Renal cortex interstitium (tissue), 11 donors: ENCODE measurements around the gene USP49. TPM values are rescaled to one million over a fixed set of nuclear protein-coding genes. Genes with fewer than 3 reads are reported as not detected.

Source experiments
- DNase-seq, 11 donors: peaks; one replicate each; pipeline ENCODE4 v3.0.0-alpha.2; 2013; ENCODE audit warnings: low read depth in 9 of 11, low spot score in 4 of 11; ENCODE audit errors: extremely low read depth in 1 of 11
- polyA plus RNA-seq, 3 donors: library from polyadenylated mRNA; unstranded; fragments of 120-200 nt; gene quantifications; one replicate each; pipeline ENCODE4 v1.2.1, GENCODE V29; 2013; ENCODE audit not compliant: insufficient read length in 3 of 3

USP49 gene
- polyA plus RNA-seq, 3 donors, result 13.1 to 14.5 (median 13.2) TPM

DNA sequence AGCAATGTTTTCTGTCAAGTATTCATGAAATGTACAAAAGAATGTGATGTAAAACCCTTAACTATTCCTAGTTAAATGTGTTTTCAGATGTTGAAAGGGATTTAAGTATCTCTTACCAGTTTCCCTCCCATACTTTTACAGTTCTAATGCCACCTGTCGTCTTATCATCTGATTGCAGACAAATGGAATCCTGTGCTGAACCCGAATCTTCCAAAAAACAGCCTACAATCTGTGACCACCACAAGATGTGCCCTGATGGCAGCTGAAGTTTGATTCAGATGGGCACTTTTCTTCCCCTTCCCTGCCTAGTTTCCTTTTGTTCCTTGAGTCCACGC, 105.8 kb downstream of the USP49 start:
- no peak for DNase-seq

DNA sequence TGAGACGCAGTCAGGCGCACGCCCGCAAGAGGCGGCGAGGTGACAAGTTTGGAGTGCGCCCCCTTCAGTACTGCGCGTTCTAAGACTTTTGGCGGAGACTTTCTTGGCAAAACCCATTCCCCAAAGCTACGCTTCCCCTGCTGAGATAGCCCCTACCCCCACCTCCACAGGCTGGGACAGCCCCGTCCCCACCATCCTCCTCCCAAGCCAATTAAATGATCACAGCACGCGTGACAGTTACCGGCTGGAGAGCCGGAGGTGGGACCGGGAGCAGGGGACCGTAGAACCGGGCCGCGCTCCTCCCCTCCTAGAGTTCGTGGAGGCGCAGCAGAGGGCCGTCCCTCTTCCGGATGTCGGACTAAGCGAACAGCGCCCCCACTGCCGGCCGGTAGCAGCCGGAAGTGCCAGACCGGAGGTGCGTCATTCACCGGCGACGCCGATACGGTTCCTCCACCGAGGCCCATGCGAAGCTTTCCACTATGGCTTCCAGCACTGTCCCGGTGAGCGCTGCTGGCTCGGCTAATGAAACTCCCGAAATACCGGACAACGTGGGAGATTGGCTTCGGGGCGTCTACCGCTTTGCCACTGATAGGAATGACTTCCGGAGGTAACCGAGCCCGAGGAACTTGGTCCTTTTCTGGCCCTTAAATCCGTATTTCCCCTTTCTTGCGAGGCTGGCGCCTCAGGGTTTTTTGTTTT, 107.8 kb downstream of the USP49 start, which contains the start of gene TOMM6:
Gene TOMM6 (plus strand): TSS at position 476 of the 699 bp plus-strand sequence. CDS start 4 bp downstream, at position 480.
- DNase-seq, result peak; percentile 86 to 96 (median 93)

DNA sequence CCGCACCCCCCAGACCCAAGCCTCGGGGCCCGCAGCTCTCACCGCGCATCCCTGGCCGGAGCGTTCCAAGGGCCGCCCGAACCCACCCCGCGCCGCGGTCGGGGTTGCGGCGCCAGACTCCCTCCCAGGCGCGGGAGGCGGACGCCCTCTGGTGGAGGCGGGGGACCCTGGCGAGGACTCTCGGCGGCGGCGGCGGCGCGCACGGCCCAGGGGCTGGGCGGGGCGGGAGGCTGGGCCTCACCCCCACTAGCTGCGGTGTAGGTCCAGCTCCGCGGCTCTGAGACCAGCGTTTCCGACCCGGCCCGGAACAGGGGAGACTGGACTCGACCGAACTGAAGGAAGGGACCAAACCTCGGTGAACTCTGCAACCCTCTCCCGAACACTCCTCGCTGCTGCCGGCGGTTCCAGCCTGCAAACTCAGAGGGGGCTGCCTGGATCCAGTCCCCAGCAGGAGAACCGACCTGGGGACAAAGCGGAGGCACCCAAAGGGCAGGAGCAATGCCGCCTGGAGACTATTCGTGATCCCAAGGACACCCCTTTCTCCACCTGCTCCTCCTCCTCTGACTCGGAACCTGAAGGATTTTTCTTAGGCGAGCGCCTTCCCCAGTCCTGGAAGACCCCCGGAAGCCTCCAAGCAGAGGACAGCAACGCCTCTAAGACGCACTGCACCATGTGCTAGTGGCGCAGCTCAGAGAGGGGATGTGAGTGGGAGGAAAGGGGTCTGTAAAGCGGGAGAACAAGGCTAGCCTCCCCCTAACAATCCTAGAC, 108.5 kb downstream of the USP49 start:
- DNase-seq, result peak in 9 of 11 donors; percentile 58 to 85 (median 84)

DNA sequence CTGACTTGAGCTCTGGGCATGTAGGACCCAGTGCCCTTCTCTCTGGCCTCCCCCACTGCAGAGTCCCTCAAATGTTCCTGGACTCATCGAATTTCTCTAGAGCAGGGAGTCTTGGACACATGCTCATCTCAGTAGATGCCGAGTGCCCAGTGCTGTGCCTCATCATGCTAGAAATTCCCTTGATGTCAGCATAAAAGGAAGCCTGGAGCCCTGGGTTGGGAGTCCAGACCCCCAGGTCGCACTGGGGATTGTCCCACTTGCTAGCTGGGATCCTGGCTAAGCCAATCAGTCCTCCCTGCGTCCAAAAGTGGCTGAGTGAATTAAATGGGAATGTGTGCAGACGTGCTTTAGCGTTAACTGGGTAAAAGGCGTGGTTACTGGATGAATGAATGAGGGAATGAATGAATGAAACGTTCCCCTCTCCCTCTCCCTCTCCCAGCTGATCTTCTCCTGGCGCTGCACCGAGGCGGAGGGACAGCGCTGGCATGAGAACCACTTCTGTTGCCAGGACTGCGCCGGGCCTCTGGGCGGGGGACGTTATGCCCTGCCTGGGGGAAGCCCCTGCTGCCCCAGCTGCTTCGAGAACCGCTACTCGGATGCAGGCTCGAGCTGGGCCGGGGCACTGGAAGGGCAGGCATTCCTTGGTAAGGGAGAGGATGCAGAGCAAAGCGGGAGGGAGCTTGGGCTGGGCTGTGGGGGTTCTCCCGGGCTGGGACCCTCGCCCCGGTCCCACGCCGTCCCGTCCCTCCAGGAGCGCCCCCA, 109.3 kb downstream of the USP49 start:
- DNase-seq, result peak in 1 of 11 donors; percentile 25

DNA sequence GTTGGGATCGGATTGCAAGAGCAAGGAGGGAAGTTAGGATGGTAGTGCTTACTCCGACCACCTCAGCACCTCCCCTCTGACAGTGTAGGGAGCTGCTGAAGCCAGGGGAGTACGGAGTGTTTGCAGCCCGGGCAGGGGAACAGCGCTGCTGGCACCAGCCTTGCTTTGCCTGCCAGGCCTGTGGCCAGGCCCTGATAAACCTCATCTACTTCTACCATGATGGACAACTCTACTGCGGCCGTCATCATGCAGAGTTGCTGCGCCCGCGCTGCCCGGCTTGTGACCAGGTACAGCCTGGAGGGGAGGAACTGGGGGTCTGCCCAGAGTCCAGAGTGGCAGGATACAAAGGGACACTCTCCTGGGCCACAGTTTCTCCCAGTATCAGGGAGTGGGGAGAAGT, 109.9 kb downstream of the USP49 start:
- DNase-seq, result no peak

DNA sequence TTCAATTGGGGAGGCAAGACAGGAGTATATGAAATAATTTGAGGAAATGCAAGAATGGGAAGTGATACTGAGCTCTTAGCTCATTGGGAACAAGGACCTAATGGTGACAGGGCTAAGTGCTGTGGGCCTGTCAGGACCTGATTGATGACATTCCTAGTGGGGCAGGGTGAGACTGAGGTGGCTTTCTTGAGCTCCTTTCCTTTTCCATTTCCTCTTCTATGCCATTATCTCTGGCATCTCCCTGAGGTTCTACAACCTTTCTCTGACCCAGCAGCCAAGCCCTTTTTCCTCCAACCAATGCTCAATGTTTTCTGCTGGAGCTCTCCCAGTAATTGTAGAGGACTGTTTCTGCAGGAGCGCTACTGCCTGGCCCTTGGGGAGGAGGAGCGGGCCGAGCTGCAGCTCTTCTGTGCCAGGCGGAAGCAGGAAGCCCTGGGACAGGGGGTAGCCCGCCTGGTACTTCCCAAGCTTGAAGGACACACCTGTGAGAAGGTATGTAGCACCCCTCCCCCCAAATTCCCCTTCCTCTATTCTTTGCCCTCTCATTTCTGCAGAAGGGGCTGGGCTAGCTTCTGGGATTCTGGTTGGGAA, 110.5 kb downstream of the USP49 start:
- no peak for DNase-seq

DNA sequence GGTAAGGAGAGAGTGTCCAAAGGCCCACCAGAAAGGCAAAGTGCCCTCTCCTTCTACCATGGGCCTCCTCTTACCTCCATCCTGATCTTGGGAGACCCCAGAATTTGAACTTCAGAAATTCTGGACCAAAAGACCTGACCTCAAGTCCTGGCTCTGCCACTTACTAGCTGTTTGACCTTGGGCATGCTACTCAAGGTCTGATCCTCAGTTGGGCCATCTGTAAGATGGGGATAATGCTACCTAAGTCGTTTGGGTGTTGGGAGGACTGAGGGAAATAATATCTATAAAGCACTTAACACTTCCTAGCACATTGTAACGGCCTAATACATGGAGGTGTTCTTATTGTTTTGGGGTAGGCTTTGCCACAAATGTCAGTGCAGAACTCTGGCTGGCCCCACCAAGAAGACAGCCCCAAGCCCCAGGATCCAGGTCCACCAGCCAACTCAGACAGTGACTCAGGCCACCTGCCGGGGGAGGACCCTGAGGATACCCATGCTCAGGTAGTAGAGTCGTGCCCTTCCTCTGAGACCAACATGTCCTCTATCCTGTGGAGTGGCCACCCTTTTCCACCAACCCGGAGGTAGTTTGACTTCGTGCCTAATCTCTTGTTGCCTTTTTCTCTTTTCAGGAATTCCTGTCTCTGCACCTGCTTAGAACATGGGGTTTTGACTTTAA, 111.9 kb downstream of the USP49 start:
- DNase-seq, result no peak

DNA sequence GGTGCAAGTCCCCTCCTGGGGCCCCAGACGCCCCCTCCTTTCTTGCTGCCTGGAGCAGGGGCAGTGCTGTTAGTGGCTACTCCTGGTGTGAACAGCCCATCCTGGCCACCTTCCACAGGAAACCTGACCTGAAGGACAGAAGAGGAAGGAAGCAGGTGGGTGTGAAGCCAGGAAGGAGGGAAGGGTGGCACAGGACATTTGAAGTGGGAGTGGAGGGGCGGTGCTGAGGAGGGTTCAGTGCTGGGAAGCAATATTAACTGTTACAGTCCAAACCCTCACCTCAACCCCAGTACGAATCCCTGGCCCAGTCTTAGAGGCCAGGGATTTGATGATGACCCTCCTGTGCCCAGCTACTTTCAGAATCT, 113.8 kb downstream of the USP49 start:
- no peak for DNase-seq

DNA sequence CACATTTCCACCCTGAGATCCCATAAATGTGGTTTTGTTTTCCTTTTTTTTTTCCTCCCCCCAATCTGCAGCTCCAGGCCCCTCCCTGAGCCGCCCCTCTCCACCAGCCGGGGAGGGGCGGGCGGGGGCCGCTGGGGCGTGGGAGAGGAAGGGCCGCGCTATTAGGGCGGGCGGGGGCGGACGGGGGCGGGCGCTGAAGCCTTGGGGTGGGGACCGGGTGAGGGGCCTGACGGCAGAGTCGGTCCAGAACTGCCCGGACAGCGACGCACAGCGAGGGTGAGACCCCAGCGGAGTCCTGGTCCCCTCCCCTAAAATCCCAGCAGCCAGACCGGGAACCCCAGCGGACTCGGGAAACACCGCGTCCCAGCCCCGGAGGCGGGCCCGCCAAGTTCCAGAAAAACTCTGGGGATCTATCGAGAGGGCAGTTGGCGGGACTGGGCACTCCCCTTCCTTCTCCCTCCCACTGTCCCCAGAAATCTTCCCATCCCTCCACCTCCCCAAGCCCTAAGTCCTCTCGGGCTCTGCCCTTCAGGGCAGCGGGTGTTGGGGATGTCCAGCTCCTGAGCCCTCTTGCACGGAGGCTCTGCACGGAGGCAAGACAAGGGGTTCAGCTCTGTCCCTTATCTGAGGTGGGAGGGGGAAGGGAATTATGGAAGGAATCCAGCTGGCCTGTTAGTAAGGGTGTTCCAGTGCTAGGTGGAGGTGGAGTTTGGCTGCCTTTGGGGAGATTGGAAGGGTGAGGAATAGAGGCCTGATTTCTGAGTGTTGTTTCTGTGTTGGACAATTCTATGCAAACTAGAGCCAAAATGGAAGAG, 114.4 kb downstream of the USP49 start, which contains the start of gene PRICKLE4:
Gene PRICKLE4 (plus strand): TSS at position 232 of the 815 bp plus-strand sequence. CDS start 2,692 bp downstream, outside the sequence.
- no peak for DNase-seq

DNA sequence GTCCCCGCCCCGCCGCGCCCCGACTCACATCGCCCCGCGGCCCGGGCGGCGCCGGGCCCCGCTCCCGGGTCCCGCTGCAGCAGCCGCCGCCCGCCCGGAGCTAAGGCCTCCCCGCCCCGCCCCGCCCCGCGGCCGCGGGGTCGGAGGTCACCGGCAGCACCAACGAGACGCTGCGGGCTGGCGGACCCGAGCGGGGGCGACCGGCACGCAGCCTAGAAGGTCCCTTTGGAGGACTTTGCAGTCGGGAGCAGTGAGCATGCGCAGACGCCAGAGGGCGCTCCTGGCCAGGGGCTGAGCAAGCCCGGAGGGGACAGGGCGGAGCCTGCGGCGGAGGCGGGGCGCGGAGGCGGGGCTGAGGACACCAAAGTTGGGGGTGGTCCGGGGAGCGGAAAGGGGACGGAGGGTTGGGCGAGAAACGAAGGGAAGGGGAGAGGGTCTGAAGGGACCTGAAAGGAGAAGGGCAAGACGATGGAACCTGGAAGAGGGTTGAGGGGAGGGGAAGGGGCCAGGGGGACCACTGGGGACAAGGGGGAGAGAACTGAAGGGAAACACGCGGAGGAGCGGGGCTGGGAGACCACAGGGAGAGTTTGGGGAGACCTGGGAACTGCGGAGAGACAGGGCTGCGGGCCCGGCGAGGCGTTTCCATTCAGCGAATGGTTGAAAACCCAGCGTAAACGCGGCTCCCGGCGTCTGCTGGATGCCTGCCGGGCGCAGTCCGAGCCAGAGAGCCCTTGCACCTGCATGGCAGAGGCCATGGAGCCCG, 115.2 kb downstream of the USP49 start, which contains the start of gene FRS3:
Gene FRS3 (minus strand): TSS at position 113 of the 763 bp plus-strand sequence. CDS start 2,913 bp downstream, outside the sequence.
- DNase-seq, result peak; percentile 88 to 96 (median 94)

DNA sequence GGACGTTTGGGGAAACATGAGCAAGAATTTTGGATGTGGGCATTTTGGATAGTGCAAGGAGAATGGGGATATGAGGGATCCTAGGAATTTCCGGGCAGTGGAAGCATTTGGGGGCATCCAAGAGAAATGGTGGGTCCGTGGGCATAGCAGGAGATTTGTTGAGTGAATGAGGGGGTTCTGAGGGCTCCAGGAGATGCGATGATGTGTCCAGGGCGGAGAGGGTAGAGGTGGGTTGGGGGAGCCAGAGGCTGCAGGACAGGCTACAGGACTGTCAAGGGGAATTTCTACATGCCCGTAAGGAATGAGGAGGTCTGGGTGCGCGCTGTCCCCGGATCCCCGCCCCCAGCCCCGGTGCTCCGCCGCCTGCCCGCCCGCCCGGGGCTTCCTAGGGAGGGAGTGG, 115.8 kb downstream of the USP49 start:
- no peak for DNase-seq

DNA sequence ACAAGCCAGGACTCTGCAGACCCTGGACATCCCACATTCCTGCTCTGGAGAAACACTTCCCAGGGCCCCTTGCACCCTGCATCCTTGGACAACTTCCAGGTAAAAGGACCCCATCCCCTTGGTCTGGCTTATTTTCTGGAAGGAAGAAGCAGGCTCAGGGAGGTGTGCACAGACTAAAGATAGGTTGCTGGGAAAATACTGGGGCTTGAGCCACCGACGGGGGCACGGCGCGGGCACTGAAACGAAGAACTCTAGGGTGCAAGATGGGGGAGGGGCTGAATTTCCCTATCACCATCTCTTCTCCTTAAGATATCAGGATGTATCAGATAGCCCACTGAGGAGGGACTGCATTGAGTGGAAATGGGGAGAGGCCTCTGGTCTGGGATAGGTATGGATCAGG, 116.3 kb downstream of the USP49 start:
- no peak for DNase-seq

DNA sequence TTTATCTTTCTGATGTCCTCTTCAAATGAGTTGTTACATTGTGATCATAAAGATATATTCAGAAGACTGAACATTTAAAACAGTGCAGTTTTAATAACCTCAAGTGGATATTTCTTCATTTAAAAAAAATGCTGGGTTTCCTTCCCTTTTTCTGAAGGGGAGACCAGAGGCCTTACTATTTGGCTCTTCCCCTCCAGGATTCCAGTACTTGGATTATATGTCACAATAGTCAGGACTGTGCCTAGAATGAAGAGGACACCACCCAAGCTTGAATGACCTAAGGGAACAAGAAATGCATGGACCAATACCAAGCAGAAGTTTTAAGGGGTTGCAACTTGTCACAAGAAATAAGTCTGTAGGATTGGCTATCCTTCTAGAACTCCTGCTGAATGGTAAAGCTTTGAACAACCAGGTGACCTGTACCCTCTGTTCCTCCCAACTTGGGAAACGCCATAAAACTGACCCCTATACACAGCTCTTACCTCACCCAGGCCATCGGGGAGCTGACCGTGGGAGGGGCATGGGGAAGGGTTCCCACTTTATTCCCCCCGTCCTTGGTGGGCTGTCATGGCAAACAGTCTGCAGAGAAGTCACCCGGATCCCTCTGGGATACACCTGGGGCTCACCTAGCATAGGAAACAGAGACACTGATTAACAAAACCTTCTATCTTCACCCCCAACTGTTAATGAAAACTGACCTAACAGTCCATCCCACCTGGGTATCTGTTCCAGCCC, 117.5 kb downstream of the USP49 start:
- DNase-seq, result no peak

DNA sequence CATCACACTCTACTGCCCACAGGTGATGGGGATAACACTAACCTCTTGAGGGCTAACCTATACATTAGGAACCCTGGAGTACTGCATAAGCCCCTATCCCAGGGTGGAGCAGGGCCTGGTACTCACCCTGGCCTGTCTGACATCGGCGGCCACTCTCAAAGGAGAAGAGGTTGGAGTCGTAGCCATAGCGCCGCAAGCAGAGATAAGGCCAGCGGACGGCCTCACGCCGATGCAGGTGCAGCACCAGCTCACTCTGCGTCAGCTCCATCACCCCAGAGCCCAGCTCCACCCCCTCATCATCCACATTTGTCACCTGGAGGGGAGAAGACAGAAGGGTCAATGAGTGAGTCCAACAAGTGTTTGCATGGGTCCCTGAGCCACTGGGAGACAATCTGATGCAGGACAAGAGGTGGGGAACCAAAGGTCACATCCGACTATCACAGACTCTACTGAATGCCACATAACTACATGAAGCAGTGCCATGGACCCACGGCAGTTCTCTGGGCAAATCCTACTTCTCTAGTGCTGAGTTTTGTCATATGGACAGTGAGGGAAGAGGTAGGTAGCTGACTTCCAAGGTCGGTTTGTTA, 119.8 kb downstream of the USP49 start:
- DNase-seq, result no peak

DNA sequence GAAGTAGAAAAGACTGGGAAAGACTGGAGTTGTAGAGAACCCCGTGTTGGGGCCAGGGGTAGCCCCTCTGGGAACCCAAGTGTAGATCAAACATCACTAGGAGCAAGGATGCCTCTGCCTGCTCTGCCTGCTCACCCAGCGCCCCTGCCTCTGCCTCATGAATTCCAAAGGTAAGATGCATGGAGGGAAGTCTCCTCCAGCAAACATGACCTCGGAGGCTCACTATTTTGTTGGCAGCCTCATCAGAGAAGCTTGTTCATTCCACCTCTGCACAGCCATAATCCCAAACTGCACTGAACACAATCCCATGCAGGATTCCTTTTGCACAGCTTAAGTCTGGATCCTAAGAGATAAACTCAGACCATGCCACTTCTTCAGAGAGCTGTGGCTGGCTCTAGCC, 120.3 kb downstream of the USP49 start:
- DNase-seq, result no peak
